Activated CD4-positive, alpha-beta T cell treated with anti-CD3 and anti-CD28 coated beads, Interleukin-2, Interleukin-4, amounts not matched to agents 100 ng/mL and 50 ng/mL, durations not matched to agents 16 hours and 8 hours (primary cell): ENCODE data around the gene ZBTB7A.

Experiments
- DNase-seq: peaks from one replicate; pipeline ENCODE4 v3.0.0-alpha.2; 2020; ENCODE audit warnings: low spot score

Gene ZBTB7A

GRCh38 chr19:4067396-4068046 lies 822 bp upstream of the ZBTB7A start:
- no peak for DNase-seq

GRCh38 chr19:4066176-4066606 lies 508 bp downstream of the ZBTB7A start:
- DNase-seq: no peak

DNA sequence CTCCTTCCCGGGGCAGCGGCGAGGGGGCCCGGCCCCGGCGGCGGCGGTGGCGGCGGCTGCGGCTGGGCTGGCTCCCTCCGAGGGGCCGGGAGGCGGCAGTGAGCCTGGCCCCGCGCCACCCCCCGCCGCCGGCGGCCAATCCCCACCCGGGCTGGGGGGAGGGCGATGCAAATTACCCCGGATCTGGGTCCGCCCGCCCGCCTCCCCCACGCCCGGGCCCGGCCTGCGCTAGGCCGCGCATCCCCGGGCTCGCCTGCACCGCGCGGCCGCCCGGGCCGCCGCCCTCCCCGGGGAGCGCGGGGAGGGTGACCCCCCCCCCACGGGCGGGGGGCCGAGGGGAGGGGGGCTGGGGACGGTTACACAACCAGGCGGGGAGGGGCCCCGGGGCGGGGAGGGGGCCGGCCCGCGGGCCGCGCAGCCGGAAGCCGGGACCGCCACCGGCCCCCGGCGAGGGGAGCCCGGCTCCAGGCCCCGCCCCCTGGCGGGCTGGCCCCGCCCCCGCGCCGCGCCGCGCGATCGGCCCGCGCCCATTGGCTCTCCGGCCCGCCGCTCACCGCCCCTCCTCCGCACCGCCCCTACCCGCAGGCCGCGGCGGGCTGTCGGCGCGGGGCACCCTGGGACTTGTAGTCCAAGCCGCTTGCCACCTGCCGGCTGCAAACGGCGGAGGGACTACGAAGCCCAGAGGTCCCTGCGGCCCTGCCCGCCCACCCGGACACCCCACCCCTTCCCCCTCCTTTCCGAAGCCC lies 1.1 kb downstream of the ZBTB7A start:
- DNase-seq: peak; percentile 97

DNA sequence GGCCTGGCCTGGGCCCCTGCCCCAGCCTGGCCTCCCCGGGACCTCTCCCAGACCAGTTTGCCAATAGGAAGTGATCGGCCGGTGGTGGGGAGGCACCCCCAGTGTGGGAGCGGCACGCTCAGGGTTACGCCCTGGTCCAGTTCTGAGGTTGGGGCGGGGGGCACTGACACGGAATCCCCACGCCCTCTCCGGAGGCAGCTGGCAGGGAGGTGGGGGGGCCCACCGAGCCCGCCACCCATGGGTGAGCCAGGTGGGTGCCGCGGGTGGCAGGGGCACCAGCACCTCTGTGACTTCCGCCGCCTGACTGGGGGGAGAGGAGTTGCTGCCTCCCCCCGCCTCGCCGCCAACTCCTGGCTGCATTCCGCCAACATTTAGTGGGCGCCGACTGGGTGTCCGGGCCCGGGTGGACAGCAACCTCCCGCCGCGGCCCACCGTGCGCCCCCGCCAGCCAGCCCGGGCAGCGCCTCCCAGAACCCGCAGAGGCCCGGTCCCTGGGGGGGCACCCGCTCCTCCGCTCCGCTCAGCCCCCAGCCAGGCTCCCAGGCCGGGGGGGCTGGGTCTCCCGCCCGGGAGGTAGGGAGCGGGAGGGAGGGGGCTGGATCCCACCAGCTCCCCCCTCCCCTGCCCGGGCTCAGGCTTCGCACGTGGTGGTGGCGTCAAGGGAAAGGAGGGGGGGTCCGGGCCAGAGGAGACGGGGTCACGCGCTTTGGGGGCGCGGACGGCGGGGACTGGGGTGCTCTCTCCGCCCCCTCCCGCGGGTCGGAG lies 2.0 kb downstream of the ZBTB7A start:
- DNase-seq: no peak

DNA sequence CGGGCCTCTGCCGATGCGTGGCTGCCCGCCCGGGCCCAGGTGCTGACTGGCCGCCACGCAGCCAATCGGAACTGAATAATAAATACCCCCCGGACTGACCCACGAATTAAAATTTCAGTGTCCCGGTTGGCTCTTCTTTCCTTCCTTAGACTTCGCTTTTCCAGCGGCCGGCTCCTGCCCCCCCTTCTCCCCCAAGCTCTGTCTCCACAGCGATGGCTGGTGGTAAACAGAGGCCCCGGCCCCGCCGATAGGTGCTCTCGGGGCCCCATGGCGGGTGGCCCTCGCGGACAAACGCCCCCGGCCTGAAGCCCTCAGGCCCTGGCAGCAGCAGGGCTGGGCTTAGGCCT lies 2.6 kb downstream of the ZBTB7A start:
- no peak for DNase-seq

GRCh38 chr19:4063369-4064148 lies 3.1 kb downstream of the ZBTB7A start:
- DNase-seq: no peak

- DNase-seq: no peak
Measured at GRCh38 chr19:4062419-4063368, 4.0 kb downstream of the ZBTB7A start.

GRCh38 chr19:4061683-4062418 lies 4.8 kb downstream of the ZBTB7A start:
- no peak for DNase-seq

- DNase-seq: no peak
Measured at GRCh38 chr19:4061178-4061682, 5.5 kb downstream of the ZBTB7A start.

- DNase-seq: no peak
Measured at GRCh38 chr19:4060621-4061177, 6.0 kb downstream of the ZBTB7A start.

DNA sequence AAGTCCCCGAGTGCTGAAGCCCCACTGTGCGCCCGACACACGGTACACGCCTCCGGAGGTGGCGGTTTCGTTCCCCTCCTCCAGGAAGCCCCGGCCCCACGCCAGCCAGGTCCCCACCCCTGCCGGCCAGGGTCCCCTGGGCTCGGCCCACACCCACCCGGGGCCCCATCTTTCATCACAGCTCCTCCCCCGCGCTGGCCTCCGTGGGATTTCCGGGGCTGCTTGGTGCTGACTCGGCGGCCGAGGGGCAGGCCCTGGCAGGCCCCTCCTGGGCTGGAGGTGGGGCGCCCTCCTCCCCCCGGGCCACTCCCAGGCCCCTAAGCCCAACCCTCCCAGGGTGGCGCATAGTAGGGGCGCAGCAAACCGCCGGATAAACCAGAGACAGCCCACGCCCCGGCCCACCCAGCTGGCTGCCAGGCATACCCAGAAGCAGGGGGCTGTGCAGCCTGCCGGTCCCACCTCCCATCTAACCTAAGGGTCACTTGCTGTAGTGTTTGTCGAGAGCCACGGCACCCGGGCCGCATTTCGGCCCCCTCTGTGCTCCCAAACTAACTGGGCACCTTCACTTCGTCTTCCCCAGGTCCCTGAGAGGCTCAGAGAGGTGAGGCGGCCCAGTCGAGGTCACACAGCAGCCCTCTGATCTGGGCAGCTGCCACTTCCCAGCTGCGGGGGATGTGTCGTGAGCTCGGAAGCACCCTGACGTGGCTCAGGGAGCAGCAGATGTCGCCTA lies 6.6 kb downstream of the ZBTB7A start:
- no peak for DNase-seq

DNA sequence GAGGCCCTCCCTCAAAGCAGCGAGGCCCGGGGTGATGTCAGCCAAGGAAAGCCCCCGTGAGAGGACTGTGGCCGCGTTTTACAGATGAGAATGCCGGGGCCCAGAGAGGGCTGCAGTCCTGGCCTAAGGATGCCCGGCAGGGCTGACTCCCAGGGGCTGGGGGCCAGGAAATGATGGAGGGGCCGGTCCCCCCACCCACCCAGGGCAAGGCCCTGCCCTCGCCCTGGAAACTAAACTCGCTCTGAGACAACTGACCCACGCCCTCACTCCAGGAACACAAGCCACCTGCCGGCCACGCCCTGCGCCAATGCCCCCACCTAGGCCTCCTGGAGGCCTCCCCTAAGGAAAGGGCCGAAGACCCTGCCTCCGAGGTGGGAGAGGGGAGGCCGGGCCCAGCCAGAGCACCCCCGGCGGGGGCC lies 7.2 kb downstream of the ZBTB7A start:
- DNase-seq: no peak

DNA sequence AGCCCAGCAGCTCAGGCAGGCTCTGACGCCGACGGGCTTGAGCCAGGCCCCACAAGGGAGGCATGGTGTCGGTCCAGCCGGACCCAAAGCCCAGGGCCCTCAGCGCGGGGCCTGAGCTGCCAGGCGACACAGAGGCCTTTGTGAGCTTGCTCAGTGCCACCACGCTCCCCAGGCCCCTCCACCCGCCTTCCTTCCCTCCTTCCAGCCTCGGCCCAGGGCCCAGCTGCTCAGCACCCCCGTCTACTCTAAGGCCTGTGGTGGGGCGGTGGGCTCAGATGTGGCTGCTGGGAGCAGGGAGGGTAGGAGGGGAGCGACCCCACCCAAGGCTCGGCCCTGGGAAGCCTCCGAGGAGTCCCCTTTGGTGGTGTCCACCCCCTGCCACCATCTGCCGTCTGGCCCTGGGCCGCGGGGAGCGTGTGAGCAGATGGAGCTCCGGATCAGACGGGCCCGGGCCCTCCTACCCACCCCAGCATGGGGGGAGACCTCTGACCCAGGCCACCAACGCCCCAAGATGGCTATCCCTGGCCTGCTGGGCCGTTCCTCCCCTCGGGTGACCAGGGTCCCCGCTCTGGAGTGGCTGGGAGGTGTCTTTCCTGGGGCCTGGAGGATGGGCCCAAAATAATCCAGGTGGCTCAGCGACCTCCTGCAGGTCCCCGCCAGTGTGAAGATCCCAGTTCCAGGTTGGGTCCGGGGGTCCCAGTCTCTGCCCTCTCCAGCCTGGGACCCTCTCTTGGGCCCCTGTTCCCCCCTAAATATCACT lies 7.8 kb downstream of the ZBTB7A start:
- DNase-seq: no peak

DNA sequence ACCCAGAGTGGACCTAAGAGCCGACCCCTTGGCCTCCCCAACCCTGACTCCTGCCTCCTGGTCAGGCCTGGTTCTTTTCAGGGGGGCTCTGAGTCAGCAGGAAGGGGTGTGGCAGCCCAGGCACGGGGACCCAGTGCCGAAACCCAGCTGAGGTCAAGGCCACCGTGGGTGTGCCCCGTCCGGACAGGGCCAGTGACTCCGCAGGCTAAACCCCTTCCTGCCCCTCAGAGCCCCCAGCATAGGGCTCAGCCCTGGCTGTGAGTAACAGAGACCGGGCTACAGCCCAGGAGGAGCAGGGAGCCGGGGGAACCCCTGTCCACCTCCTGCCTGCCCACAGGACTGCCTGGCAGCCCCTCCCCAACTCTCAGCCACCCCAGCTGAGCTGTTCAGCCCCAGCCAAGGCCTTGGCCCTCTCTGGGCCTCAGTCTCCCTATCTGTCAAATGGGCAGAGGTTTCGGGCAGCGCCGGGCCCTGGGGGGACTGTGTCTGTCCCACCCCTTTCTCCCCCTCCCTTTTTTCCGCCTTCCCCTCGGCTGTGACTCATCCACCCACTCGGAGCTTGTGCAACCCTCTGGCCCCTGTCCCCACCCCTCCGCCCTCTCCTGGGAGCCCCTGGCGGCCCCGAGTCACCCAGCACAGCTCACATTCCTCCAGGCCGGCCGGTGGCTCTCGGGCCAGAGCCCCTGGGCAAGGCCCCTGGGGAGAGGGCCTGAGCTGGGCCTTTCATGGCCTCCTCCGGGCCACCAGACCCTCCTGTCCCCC lies 8.6 kb downstream of the ZBTB7A start:
- no peak for DNase-seq

DNA sequence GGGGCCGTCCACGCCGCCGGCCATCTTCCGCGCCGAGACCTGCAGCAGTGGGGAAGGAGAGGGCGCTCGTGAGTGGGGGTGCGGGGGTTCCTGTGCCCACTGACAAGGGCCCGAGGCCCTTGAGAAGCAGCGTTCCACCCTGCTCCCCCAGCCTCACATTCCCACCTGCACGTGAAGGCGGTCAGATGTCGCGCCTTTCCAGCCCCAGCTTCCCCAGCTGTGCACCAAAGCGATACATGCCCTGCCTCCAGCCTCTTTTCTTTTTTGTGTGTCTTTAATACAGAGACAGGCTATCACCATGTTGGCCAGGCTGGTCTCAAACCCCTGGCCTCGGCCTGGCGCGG lies 11.5 kb downstream of the ZBTB7A start:
- DNase-seq: no peak

GRCh38 chr19:4054441-4055208 lies 12.1 kb downstream of the ZBTB7A start:
- DNase-seq: no peak
